ENCODE measurements around the gene CALM1.
A peak's percentile ranks its signal among the peaks of the same experiment; 100 is the strongest.

The CALM1 gene

DNA sequence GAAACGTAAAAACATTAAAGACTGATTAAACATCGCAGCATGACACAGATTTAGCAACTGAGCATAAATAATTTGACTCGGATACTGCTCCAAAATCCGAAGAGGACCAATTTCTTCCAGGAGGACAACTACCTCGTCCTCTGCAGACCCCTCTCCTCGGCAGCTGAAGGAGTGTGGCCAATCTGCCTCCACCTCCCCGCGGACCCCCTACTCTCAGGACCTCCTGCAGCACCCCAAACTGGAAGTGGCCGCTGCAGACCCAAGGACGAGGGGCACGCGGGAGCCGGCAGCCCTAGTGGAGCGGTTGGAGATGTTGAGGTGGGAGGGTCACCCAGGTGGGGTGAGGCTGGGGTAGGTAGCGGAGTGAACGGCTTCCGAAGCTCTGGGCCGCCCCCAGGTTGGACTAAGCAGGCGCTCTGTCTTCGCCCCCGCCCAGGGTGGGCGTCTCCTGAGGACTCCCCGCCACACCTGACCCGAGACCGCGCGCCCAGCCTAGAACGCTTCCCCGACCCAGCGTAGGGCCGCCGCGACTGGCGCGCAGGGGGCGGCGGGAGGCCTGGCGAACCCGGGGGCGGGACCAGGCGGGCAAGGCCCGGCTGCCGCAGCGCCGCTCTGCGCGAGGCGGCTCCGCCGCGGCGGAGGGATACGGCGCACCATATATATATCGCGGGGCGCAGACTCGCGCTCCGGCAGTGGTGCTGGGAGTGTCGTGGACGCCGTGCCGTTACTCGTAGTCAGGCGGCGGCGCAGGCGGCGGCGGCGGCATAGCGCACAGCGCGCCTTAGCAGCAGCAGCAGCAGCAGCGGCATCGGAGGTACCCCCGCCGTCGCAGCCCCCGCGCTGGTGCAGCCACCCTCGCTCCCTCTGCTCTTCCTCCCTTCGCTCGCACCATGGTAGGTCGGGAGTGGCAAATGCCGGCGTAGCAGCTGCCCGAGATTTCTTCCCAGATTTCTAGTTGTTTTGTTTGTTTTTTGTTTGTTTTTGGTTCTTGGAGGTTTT, at the start of gene CALM1:
Gene CALM1, plus strand, starts transcription at position 689 of the 999 bp plus-strand sequence. Its CDS starts 202 bp downstream, at position 891.
- DNase-seq: peak; percentile 92

DNA sequence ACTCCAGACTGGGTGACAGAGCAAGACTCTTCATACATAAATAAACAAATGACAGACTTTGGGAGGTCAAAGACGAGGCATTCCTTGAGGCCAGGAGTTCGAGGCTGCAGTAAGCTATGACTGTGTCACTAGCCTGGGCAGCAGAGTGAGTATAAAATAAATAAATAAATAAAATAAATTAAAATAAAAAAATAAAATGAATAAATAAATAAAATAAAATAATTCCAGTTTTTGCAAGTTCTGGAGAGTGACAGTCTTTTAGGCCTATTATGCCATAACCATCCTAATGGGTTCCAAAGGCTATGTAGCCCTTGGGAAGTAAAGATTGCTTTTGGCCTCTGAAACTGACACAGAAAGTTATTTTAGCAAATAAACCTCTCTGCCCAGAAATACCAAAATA, 48.6 kb upstream of the CALM1 start:
- DNase-seq: no peak

DNA sequence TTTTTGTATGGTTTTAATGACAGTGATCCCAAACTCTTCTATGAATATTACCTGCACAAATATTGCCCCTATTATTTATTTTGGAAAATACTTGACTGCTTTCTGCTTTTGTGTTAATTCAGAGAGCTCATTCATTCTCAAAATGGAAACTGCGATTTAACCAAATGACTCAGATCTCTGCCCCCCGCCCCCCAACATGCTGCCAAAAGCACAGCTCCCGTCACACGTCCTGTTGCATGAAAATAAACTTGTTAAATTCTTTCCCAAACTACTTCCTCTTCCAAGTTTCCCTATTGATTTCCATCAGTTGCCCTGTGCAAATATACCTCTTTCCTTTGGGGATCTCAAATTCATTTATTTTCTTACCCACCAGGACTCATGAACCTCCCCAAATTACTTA, 47.1 kb upstream of the CALM1 start:
- no peak for DNase-seq

DNA sequence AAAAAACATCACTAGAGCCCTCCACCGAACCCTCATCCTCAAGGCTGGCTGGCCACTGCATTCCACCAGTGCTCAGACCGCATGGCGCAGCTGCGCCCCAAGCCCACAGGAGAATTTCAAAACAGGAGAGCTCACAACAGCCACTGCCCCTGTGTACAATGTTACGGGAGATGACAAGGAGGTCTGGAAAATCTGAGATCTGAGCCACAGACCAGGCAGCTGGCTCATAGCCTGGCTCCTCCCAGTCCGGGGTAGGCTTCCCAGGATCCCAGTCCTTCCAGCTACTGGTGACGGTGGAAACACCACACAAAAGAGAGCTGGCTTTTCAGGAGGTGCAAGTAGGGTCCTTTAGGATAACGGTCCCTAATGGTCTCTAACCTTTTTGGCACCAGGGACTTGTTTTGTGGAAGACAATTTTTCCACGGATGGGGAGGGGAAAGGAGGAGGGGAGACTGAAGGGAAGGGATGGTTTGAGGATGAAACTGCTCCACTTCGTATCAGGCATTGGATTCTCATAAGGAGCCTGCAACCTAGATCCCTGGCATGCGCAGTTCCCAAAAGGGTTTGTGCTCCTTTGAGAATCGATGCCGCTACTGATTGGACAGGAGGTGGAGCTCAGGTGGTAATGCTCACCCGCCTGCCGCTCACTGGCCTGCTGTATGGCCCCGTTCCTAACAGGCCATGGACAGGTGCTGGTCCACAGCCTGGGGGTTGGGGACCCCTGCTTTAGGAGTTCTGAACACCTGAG, 42.1 kb upstream of the CALM1 start:
- DNase-seq: no peak

DNA sequence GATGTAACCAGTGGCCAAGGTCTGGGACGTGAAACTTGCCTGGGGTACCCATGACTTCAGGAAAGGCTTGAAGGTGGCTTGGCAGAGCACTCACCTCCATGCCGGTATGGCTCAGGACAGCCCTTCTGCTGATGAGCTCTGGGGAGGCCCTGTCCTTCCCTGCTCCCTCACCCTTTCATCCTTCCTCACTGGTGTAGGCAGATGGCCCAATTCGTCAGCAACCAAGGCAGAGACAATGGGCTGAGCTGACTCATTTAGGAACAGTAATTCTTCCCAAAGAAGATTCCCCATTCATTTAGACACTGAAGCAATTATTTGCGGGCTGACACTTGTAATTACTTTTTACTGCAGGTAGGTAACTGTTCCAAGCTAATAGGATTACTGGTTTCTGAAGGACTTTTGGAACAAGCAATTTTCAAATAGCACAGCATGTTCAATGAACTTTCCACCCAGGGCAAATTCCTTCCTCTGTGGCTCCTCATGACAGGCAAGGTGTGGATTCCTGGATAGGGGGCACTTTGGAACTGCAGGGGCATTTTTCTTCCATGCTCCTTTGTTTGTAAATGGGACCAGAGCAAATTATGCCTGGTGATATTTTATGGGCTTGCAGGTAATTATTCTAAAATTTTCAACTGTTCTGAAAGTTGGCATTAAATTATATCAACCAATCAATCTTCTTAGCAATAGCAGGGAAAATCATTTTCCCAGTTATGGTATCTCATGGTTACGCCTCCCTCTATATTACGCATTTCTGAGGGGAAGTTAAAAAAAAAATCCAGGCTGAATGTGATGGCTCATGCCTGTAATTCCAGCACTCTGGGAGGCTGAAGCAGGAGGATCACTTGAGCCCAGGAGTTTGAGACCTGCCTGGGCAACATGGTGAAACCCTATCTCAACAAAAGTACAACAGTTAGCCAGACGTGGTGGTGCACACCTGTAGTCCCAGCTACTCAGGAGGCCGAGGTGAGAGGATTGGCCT, 41.0 kb upstream of the CALM1 start:
- no peak for DNase-seq

DNA sequence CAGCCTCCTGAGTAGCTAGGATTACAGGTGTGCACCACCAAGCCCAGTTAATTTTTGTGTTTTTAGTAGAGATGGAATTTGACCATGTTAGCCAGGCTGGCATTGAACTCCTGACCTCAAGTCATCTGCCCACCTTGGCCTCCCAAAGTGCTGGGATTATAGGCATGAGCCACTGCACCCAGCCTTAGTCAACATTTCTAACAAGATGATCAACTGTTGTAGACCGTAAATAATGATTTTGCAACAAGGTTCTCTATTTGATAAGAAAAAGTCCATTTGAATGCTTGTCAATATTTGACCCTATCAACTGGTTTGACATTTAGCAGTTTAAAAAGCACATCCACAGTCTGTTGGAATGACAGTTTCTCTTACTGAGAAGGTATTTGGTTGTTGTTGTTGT, 39.9 kb upstream of the CALM1 start:
- no peak for DNase-seq

DNA sequence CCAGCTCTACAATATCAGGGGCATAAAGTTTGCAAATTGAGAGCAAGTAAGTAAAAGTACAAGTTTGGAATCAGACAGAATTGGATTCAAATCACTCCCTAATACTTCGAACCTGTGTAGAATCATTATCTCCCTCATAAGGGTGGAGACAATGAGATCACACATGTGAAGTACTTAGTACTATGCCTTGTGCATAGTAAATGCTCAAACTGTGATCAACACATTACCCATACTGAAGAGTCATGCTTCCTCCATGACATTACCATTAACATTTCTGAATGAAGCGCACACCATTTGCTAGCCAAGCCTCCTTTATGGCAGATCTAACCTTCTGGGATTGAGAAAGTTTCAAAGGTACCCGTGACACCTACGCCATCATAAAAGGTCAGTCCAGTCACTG, 38.5 kb upstream of the CALM1 start:
- no peak for DNase-seq

DNA sequence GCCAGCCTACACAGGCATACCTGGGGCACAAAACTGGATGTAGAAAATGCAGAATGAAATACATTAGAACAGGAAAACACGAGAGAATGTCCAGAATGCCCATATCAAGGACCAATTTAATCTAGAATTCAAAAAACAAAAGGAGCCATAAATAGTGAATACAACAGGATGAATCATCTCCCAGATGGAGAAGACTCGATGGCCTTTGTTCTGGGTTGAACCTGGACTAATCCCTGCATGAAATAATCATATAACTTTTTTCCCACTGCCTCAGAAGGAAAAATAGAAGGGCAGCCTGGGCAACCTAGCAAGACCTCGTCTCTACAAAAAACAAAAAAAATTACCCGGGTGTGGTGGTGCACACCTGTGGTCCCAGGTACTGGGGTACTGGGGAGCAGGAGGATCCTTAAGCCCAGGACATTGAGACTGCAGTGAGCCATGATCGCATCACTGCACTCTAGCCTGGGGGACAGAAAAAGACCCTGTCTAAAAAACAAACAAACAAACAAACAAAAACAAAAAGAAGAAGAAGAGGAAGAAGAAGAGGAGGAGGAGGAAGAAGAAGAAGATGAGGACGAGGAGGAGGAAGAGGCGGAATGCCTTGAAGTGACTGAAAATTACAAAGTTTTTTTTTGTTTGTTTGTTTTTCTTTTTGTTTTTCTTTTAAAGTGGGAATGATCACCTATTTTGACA, 34.8 kb upstream of the CALM1 start:
- no peak for DNase-seq

DNA sequence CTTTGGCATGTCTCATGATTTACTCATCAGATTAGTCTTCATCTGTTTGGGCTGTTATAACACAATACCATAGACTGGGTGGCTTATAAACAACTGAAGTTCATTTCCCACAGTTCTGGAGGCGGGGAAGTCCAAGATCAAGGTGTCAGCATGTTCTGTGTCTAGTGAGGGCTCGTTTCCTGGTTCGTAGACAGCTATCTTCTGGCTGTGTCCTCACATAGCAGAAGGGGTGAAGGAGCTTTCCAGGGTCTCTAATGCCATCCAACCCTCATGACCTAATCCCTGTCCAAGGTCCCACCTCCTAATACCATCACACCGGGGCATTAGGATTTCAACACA, 34.3 kb upstream of the CALM1 start:
- DNase-seq: no peak

DNA sequence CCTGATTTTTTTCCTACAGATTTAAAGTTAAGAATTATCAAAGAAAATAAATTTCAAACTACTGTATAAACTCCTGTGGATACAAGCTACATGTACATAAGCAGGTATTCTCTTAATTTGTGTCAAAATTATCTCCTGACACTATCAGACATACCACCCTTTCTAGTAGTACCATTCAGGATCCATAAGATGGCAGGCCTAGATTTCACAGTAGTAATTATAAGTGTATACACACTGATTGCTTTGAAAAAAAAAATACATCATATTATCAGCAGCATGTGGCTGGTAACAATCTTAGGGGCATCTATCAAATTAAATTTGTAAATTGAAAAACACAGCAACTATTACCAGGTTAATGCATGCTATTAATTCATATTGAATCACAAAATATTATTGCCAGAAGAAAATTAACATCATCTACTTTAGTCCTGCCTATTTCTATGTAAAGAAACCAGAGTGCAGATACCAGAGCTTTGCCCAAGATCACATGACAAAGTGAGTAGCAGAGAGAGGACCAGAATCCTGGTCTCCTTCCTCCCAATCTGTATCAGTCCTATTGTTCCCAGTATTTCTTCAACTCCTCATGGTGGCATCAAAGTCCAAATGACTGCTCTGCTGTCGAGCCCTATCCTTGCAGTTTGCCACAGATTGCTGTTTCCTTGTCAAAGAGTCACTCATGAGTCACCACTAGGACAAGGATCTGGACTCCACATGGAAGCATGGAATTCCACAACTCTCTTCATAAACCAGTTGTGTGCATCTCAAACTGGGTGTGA, 27.7 kb upstream of the CALM1 start:
- peak; percentile 36 for DNase-seq

DNA sequence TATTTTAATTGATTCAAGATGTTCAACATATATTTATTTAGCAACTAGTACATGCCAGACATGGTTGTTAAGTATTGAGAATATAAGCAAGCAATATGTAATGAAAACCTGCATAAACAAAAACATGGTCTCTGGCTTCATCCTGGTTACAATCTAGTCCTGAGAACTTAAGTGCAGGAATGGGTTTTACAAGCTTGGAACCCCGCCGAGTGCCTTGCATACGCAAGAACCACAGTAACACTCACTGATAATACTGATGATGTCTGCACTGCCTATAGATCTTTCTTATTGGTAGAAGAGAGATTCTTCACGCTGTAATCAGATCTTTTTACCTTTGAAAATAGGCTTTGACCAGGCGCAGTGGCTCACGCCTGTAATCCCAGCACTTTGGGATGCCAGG, 22.9 kb upstream of the CALM1 start:
- DNase-seq: no peak

DNA sequence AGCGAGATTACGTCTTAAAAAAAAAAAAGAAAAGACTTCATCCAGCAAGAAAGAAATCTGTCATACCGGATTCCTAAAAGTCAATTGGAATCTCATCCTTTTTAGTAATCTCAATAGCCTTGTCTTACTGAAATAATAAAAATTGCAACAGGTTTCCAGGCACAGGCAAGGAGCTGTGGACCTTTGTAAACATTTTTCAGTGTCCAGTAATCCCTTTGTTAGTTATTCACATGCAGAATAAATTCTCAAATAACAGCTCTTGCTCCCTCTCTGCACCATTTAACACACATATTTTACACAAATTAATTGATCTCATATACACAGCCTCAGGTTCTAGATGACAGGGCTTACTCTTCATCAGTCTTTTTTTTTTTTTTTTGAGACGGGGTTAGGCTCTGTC, 22.0 kb upstream of the CALM1 start:
- no peak for DNase-seq

DNA sequence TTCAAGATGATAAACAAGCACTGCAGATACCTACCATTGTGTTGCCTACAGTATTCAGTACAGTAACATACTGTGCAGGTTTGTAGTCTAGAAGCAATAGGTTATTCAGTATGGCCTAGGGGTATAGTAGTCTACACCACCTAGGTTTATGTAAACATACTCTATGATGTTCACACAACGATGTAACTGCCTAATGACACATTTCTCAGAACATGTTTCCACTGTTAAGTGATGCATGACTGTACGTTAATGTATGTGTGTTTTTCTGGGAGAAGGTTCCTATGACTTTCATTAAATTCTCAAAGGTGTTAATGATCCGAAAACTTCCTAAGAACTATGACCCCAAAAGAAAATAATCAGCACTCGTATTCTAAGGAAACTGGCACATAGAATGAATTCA, 20.9 kb upstream of the CALM1 start:
- no peak for DNase-seq

DNA sequence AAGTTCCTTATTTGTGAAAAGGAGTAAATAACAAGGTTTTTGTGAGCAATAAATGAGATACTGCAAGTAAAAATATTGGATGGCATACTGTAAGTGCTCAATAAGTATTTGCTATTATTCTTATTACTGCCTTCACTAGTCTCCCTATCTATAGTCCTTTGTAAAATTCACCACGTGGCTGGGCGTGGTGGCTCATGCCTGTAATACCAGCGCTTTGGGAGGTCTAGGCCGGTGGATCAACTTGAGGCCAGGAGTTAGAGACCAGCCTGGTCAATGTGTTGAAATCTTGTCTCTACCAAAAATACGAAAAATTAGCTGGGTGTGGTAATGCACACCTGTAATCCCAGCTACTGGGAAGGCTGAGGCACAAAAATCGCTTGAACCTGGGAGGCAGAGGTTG, 18.6 kb upstream of the CALM1 start:
- DNase-seq: no peak

DNA sequence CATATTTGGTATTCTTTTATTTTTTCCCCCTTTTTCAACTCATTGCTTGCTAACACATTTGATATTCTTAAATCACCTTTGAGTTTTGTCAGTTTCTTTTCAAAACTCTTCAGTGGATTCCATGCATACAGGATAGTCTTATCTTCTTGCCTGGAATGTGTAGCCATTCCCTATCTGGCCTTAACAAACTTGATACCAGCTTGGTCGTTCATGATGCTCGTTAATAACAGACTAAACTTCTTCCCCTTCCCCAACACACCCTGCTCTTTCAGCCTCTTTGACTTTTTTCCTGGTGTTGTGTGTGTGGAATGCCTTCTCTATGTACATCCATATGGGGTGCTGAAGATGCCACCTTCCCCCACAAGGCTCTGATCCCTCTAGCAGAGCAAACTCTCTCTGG, 17.7 kb upstream of the CALM1 start:
- no peak for DNase-seq

DNA sequence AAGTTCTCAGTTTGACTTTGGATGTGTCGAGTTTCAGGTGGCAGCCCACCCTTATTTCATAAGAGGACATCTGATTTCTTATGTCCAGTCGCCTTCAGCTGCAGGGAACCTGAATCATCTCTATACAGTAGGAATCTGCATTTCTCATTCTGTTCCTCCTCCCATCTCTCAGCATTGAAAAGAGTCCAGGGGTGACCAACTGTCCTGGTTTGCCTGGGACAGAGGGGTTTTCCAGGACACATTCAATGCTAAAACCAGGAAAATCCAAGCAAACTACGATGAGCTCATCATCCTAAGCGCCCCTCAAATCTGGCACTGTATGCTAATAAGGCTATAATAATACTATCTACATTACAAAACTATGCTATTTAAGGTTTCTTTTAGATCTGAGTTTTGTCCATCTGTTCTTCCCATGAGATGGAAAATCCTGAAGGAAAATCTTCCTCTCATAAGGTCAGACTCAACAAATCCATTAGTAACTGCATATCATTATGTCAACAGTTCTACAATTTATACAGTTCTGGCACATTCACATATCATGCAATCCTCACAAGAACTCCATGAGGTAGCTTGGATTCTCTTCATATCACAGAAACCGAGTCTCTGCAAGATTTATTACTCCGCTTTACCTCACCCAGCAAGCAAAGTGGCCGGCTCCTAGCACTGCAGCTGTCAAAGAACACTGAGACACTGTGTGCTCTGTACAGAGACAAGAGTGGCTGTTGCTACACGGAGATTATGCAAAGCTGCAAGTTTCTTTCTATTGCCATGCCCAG, 15.6 kb upstream of the CALM1 start:
- DNase-seq: peak; percentile 89

DNA sequence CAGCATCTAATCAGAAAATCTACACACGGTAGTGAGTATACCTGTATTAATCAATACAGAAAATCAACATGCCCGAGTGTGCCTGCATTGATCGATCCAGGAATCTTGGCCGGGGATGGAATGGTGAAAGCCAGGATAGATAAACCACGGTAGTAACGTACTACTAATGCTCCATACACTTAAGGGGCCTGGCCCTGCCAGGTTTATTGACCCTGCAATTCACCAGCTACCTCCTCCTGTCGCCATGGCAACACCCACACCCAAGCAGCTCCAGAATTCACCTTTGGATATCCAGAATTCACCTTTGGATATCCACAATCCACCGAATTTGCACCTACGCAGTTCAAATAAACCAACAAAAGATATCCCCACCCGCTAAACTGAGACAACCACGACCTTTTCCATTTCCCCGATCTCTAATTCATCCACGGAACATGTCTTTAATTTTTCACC, 14.8 kb upstream of the CALM1 start:
- no peak for DNase-seq

DNA sequence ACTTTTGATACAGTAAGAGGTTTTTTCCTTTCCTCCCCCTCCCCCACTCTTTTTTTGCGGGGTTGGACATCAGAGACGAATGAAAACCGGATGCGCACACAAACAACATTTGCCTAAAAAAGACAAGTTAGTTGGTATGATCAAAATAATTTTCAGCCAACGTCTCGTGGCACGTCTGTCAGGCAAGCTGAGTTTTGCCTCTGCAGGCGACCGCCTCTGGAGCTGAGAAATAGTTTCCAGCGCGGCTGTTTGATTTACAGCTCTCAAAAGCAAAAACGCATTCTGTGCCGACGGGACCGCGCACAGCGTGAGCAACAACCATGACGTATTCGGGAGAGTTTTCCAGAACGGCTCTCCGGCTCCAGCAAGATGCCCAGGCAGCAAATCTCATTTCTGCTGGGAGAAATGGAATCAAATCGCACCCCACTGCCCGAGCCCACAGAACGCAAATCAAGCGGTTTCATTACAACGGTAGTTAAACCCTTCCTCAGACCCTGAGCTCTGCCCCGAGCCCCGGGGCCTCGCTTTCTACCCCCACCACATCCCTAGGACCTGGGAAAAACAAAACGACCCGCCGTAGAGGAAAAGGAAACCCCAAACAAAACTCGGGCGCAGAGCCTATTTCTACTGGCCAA, 14.2 kb upstream of the CALM1 start:
- DNase-seq: peak; percentile 79

DNA sequence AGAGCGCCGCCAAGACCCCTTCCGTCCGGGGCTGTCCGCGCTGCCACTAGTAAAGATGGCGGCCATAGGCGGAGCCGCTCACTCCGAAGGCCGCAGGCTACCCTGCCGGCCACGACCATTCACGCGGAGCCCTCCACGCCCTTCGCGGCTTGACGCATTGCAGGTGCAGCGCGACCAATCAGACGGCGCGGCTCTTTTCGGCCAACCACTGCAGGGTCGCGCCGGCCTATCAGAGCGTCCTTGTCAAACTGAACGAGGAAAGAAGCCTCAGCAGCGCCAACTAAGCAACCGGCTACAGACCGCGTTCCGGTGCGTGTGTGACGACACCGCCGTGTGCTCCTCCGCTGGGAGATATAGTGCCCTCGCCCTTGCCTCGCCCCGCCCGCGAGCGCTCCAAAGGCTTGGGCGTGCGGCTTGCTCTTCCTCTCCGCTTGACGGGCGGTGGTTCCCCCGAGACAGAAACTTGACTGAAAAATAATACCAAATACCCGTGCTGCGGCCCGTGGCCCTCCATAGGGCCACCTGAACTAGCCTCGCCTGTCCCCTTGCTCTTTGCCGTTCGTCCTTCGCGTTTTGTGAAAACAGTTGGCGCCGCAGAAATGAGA, 13.6 kb upstream of the CALM1 start:
- DNase-seq: peak; percentile 100

Measured in fibroblast of upper back skin (primary cell).